ENCODE measurements around the gene DNAJC5.

DNAJC5 gene

GRCh38 chr20:63976980-63977738 is 82.2 kb downstream of the DNAJC5 start:
- peak overlapping the region; percentile 92 for H3K4me2 ChIP-seq (ENCODE audit: low read depth, low read length, poor library complexity, severe bottlenecking)
- H3K36me3 ChIP-seq (ENCODE audit: insufficient read depth, low read length) = no peaks in the 10 kb centered on the region
- H3F3A ChIP-seq (ENCODE audit: low read depth) = 0 out of 2 replicates have a peak, but pooled peaks cover 7% of the 10 kb centered on the region
- H3K79me2 ChIP-seq (ENCODE audit: insufficient read depth, low read length) = peaks cover 18% of the 10 kb centered on the region
- no peaks in the 10 kb centered on the region for H3K9me2 ChIP-seq (replicated peaks; ENCODE audit: low read depth, low read length)
- H3K27me3 ChIP-seq (ENCODE audit: insufficient read depth, low read length, poor library complexity, severe bottlenecking) = no peaks in the 10 kb centered on the region
- H4K20me1 ChIP-seq (ENCODE audit: insufficient read depth, low read length, poor library complexity, severe bottlenecking) = peaks cover 4% of the 10 kb centered on the region
- TF ChIP-seq EZH2phosphoT487 (IDR thresholded peaks at IDR 0.05; ENCODE audit: borderline replicate concordance) = no peak
- no peak for TF ChIP-seq CTCF (conservative IDR thresholded peaks at IDR 0.05; ENCODE audit: low read length)
- peak overlapping the region; percentile 90 for H3K4me3 ChIP-seq (ENCODE audit: low read length, poor library complexity, severe bottlenecking)
- H3K9me3 ChIP-seq (ENCODE audit: insufficient read depth, low read depth, low read length) = no peaks in the 10 kb centered on the region
- H3K4me1 ChIP-seq (ENCODE audit: insufficient read depth, low read length, poor library complexity, severe bottlenecking) = peaks cover 33% of the 10 kb centered on the region
- no peak overlapping the region for H3K9ac ChIP-seq (ENCODE audit: low read depth, low read length, poor library complexity, severe bottlenecking)
- no peak overlapping the region for H2AFZ ChIP-seq (ENCODE audit: low read length)

GRCh38 chr20:63977739-63978276 is 82.9 kb downstream of the DNAJC5 start:
- TF ChIP-seq CTCF (conservative IDR thresholded peaks at IDR 0.05; ENCODE audit: low read length) = no peak
- TF ChIP-seq EZH2phosphoT487 (IDR thresholded peaks at IDR 0.05; ENCODE audit: borderline replicate concordance) = no peak
- no peak overlapping the region for H2AFZ ChIP-seq (ENCODE audit: low read length)
- peaks cover 8% of the 10 kb centered on the region for H4K20me1 ChIP-seq (ENCODE audit: insufficient read depth, low read length, poor library complexity, severe bottlenecking)
- H3K4me3 ChIP-seq (ENCODE audit: low read length, poor library complexity, severe bottlenecking) = peak overlapping the region; percentile 90
- no peaks in the 10 kb centered on the region for H3K36me3 ChIP-seq (ENCODE audit: insufficient read depth, low read length)
- 0 out of 2 replicates have a peak, but pooled peaks cover 7% of the 10 kb centered on the region for H3F3A ChIP-seq (ENCODE audit: low read depth)
- no peaks in the 10 kb centered on the region for H3K9me2 ChIP-seq (replicated peaks; ENCODE audit: low read depth, low read length)
- peaks cover 39% of the 10 kb centered on the region for H3K4me1 ChIP-seq (ENCODE audit: insufficient read depth, low read length, poor library complexity, severe bottlenecking)
- H3K9ac ChIP-seq (ENCODE audit: low read depth, low read length, poor library complexity, severe bottlenecking) = peak overlapping the region; percentile 88
- H3K4me2 ChIP-seq (ENCODE audit: low read depth, low read length, poor library complexity, severe bottlenecking) = peak overlapping the region; percentile 92
- H3K79me2 ChIP-seq (ENCODE audit: insufficient read depth, low read length) = peaks cover 25% of the 10 kb centered on the region
- no peaks in the 10 kb centered on the region for H3K9me3 ChIP-seq (ENCODE audit: insufficient read depth, low read depth, low read length)
- H3K27me3 ChIP-seq (ENCODE audit: insufficient read depth, low read length, poor library complexity, severe bottlenecking) = no peaks in the 10 kb centered on the region

- peaks cover 11% of the 10 kb centered on the region for H4K20me1 ChIP-seq (ENCODE audit: insufficient read depth, low read length, poor library complexity, severe bottlenecking)
- peak overlapping the region; percentile 90 for H3K4me3 ChIP-seq (ENCODE audit: low read length, poor library complexity, severe bottlenecking)
- peaks cover 44% of the 10 kb centered on the region for H3K4me1 ChIP-seq (ENCODE audit: insufficient read depth, low read length, poor library complexity, severe bottlenecking)
- peak overlapping the region; percentile 92 for H3K4me2 ChIP-seq (ENCODE audit: low read depth, low read length, poor library complexity, severe bottlenecking)
- H3K79me2 ChIP-seq (ENCODE audit: insufficient read depth, low read length) = peaks cover 31% of the 10 kb centered on the region
- TF ChIP-seq EZH2phosphoT487 (IDR thresholded peaks at IDR 0.05; ENCODE audit: borderline replicate concordance) = no peak
- TF ChIP-seq CTCF (conservative IDR thresholded peaks at IDR 0.05; ENCODE audit: low read length) = no peak
- no peaks in the 10 kb centered on the region for H3K9me3 ChIP-seq (ENCODE audit: insufficient read depth, low read depth, low read length)
- H3K36me3 ChIP-seq (ENCODE audit: insufficient read depth, low read length) = 0 out of 2 replicates have a peak, but pooled peaks cover 3% of the 10 kb centered on the region
- H3K9ac ChIP-seq (ENCODE audit: low read depth, low read length, poor library complexity, severe bottlenecking) = peak overlapping the region; percentile 88
- H2AFZ ChIP-seq (ENCODE audit: low read length) = peak overlapping the region; percentile 70
- H3K9me2 ChIP-seq (replicated peaks; ENCODE audit: low read depth, low read length) = no peaks in the 10 kb centered on the region
- 0 out of 2 replicates have a peak, but pooled peaks cover 7% of the 10 kb centered on the region for H3F3A ChIP-seq (ENCODE audit: low read depth)
- no peaks in the 10 kb centered on the region for H3K27me3 ChIP-seq (ENCODE audit: insufficient read depth, low read length, poor library complexity, severe bottlenecking)
Measured at GRCh38 chr20:63978319-63979228, 83.6 kb downstream of the DNAJC5 start.
